Stimulated activated naive CD8-positive, alpha-beta T cell treated with anti-CD3 and anti-CD28 coated beads, Interleukin-15, amount 100 ng/mL, for 72 hours (primary cell): ENCODE results near the gene GP1BB.
"Not testable (repeated sequence)": the region's sequence is repeated elsewhere in the genome, so short reads cannot be mapped to it uniquely, and the experiment has no call there.

Experiments
- ATAC-seq: fragments of 150-1000 bp; cut with Tn5 transposase; 2 replicates; pipeline ENCODE4 v1.10.0; 2021; ENCODE audit warnings: mild to moderate bottlenecking, moderate library complexity
- DNase-seq, 2 donors: peaks; one replicate each; pipeline ENCODE4 v3.0.0; 2021 to 2022
- H3K27ac Mint-ChIP-seq, 2 donors: one replicate each; pipeline ENCODE4 v1.8.0; 2022; ENCODE audit warnings: mild to moderate bottlenecking in 2 of 2, mixed read lengths in 2 of 2, moderate library complexity in 2 of 2
- H3K27me3 Mint-ChIP-seq: one replicate; pipeline ENCODE4 v1.8.0; 2022; ENCODE audit warnings: mixed read lengths
- H3K4me1 Mint-ChIP-seq: one replicate; pipeline ENCODE4 v1.8.0; 2022; ENCODE audit warnings: mild to moderate bottlenecking, mixed read lengths
- H3K4me3 Mint-ChIP-seq, 2 donors: one replicate each; pipeline ENCODE4 v1.8.0; 2022; ENCODE audit warnings: mild to moderate bottlenecking in 2 of 2, mixed read lengths in 2 of 2, moderate library complexity in 1 of 2
- H3K9me3 Mint-ChIP-seq, 2 donors: one replicate each; pipeline ENCODE4 v1.8.0; 2022; ENCODE audit warnings: mixed read lengths in 2 of 2

Gene GP1BB

GRCh38 chr22:19688301-19689290 is 34.7 kb upstream of the GP1BB start:
- Mint-ChIP-seq H3K27me3 (peaks cover 17% of the 10 kb centered on the region), H3K4me1 (no peaks in the 10 kb centered on the region), H3K4me3 (no peak overlapping the region), H3K27ac (no peak overlapping the region), H3K9me3 (no peaks in the 10 kb centered on the region)
- DNase-seq, result no peak
- no peak for ATAC-seq

DNA sequence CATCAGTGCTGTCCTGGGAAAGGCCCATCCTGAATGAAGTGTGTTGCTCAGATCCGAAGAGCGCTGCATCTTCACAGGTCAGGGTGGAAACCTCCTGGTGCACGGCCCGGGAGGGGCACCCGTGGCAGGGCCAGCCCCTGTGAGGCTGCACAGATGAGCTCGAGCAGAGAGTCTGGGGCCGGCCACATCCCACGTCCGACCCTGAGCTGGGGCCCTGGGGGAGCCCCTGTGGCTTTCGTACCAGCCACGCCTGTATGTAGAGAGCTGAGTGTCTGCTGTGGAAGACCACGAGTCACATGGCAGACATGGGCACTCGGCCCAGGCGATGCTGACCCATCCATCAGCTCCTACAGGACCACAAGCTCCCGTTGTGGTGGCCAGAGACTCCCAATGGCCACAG is 33.9 kb upstream of the GP1BB start:
- DNase-seq, result no peak
- Mint-ChIP-seq H3K4me3 (no peak overlapping the region), H3K27ac (no peak overlapping the region), H3K9me3 (no peaks in the 10 kb centered on the region), H3K4me1 (no peaks in the 10 kb centered on the region), H3K27me3 (peaks cover 9% of the 10 kb centered on the region)
- ATAC-seq, result peak; percentile 64

GRCh38 chr22:19691007-19691720 is 32.2 kb upstream of the GP1BB start:
- H3K4me1 Mint-ChIP-seq, result no peaks in the 10 kb centered on the region
- DNase-seq, result no peak
- no peak overlapping the region for H3K4me3 Mint-ChIP-seq
- ATAC-seq, result no peak
- peaks cover 8% of the 10 kb centered on the region for H3K27me3 Mint-ChIP-seq
- H3K9me3 Mint-ChIP-seq, result no peaks in the 10 kb centered on the region
- H3K27ac Mint-ChIP-seq, result no peak overlapping the region

DNA sequence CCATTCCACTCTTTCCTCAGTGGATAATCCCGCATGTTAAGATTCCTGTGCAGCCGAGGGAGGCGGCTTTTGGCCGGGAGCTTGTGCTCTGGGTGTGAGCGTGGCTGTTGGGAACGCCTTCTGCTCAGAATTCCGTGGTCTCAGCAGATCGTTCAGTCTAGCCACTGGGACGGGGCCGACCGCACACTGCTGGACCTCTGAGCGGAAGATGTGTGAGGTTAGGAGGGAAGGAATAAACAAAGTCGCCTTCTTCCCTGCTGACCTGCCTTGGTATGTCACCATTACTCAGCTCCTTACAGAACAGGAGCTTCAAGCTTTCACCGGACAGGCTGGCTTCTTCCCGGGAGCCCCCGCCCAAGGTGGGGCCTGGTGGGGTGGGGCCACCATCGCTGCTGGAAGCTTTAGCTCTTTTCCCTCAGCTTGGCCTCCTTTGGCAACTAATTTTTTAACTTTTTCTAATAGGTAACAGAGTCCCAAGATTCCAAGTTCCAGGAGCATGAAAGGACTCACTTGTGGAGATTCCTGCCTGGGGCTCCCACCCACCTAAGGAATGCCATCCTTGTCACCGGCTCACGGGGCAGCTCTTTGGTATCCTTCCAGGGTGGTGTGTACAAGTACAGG is 31.5 kb upstream of the GP1BB start:
- Mint-ChIP-seq H3K4me1 (no peaks in the 10 kb centered on the region), H3K4me3 (no peak overlapping the region), H3K9me3 (no peaks in the 10 kb centered on the region), H3K27me3 (peaks cover 8% of the 10 kb centered on the region), H3K27ac (no peak overlapping the region)
- ATAC-seq (no peak), DNase-seq (no peak)

GRCh38 chr22:19693581-19693980 is 29.8 kb upstream of the GP1BB start:
- H3K27me3 Mint-ChIP-seq, result peaks cover 8% of the 10 kb centered on the region
- ATAC-seq, result no peak
- peak overlapping the region in 1 of 2 donors; percentile 89 for H3K27ac Mint-ChIP-seq
- no peak for DNase-seq
- H3K4me3 Mint-ChIP-seq, result no peak overlapping the region
- no peaks in the 10 kb centered on the region for H3K4me1 Mint-ChIP-seq
- no peaks in the 10 kb centered on the region for H3K9me3 Mint-ChIP-seq

GRCh38 chr22:19693981-19694670 is 29.2 kb upstream of the GP1BB start:
- no peaks in the 10 kb centered on the region for H3K9me3 Mint-ChIP-seq
- H3K27me3 Mint-ChIP-seq, result peaks cover 8% of the 10 kb centered on the region
- ATAC-seq, result no peak
- H3K4me3 Mint-ChIP-seq, result no peak overlapping the region
- DNase-seq, result no peak
- H3K27ac Mint-ChIP-seq, result peak overlapping the region in 1 of 2 donors; percentile 89
- no peaks in the 10 kb centered on the region for H3K4me1 Mint-ChIP-seq

GRCh38 chr22:19694696-19695095 is 28.6 kb upstream of the GP1BB start:
- ATAC-seq (no peak), DNase-seq (no peak)
- Mint-ChIP-seq H3K4me1 (no peaks in the 10 kb centered on the region), H3K27ac (no peak overlapping the region), H3K4me3 (no peak overlapping the region), H3K9me3 (no peaks in the 10 kb centered on the region), H3K27me3 (peaks cover 8% of the 10 kb centered on the region)

DNA sequence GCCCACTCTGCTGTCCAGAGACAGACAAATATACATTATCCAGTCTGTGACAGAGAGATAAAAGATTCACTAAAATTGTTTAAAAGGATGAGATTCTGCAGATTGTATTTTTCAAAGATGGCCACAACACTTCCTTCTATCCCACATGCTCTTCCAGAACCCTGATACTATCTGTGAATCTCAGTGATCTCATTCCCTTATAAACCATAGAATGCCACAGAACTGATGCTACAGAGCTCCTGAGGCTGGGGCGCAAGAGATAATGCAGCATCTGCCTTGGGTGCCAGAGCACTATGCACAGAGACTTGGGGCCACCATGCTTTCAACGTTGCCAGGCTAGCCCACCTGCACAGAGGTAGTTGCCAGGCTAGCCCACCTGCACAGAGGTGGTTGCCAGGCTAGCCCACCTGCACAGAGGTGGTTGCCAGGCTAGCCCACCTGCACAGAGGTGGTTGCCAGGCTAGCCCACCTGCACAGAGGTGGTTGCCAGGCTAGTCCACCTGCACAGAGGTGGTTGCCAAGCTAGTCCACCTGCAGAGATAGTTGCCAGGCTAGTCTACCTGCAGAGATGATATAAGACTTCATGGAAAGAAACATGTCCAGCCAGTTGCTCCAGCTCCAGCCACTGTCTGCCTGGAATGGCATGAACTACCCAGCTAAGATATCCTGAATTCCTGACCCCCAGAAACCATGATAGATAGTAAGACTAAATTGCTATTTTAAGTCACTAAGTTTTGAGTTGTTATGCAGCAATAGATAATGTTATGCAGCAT is 26.6 kb upstream of the GP1BB start:
- no peak for ATAC-seq

GRCh38 chr22:19697871-19698270 is 25.5 kb upstream of the GP1BB start:
- H3K9me3 Mint-ChIP-seq, H3K27me3 Mint-ChIP-seq, H3K4me3 Mint-ChIP-seq, H3K4me1 Mint-ChIP-seq, H3K27ac Mint-ChIP-seq, DNase-seq, ATAC-seq: not testable (repeated sequence)

More for the DNA sequence above, 26.6 kb upstream of the GP1BB start:
- no peaks in the 10 kb centered on the region for H3K9me3 Mint-ChIP-seq
- H3K27me3 Mint-ChIP-seq, result no peaks in the 10 kb centered on the region
- H3K4me3 Mint-ChIP-seq, result no peak overlapping the region
- no peak for DNase-seq
- H3K4me1 Mint-ChIP-seq, result no peaks in the 10 kb centered on the region
- H3K27ac Mint-ChIP-seq, result peak overlapping the region in 1 of 2 donors; percentile 81

DNA sequence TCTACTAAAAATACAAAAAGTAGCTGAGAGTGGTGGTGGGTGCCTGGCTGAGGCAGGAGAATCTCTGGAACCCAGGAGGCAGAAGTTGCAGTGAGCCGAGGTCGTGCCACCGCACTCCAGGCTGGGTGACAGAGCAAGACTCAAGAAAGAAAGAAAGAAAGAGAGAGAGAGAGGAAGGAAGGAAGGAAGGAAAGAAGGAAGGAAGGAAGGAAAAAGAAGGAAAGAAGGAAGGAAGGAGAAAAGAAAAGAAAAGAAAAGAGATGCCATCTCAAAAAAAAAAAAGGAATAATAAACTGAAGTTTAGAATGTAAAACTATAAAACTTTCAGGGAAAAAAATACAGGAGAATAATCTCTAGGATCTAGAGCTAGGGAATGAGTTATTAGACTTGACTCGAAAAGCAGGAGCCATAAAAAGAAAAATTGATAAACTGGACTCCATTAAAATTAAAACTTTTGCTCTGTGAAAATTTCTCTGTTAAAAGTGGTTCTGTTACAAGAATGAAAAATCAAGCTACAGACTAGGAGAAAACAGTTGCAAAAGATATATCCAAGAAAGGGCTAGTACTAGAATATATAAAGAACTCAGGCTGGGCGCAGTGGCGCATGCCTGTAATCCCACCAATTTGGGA is 22.4 kb upstream of the GP1BB start:
- H3K27ac Mint-ChIP-seq, result peak overlapping the region in 1 of 2 donors; percentile 2
- no peak for ATAC-seq

DNA sequence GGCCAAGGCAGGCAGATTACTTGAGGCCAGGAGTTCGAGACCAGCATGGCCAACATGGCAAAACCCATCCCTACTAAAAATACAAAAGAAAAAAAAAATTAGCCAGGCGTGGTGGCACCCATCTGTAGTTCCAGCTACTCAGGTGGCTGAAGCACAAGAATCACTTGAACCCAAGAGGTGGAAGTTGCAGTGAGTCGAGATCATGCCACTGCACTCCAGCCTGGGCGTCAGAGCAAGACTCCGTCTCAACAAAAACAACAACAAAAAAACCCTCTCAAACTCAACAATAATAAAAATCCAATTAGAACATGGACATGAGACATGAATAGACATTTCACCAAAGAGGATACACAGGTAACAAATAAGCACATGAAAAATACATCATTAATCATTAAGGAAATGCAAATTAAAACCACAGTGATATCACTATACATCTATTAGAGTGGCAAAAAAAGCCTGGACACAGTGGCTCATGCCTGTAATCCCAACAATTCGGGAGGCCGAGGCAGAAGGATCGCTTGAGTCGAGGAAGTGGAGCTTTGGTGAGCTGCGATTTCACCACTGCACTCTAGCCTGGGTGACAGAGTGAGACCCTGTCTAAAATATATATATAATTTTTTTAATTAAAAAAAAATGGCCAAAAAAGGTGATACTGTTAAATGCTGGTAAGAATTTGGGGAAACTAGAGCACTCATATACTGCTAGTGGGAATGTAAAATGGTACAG is 21.8 kb upstream of the GP1BB start:
- Mint-ChIP-seq H3K27ac (no peak overlapping the region), H3K4me1 (no peaks in the 10 kb centered on the region), H3K9me3 (no peaks in the 10 kb centered on the region), H3K27me3 (peaks cover 9% of the 10 kb centered on the region), H3K4me3 (no peak overlapping the region)
- no peak for DNase-seq
- ATAC-seq, result no peak

More for the DNA sequence above, 22.4 kb upstream of the GP1BB start:
- H3K4me3 Mint-ChIP-seq, result no peak overlapping the region
- H3K4me1 Mint-ChIP-seq, result no peaks in the 10 kb centered on the region
- no peak for DNase-seq
- H3K27me3 Mint-ChIP-seq, result peaks cover 9% of the 10 kb centered on the region
- H3K9me3 Mint-ChIP-seq, result no peaks in the 10 kb centered on the region

DNA sequence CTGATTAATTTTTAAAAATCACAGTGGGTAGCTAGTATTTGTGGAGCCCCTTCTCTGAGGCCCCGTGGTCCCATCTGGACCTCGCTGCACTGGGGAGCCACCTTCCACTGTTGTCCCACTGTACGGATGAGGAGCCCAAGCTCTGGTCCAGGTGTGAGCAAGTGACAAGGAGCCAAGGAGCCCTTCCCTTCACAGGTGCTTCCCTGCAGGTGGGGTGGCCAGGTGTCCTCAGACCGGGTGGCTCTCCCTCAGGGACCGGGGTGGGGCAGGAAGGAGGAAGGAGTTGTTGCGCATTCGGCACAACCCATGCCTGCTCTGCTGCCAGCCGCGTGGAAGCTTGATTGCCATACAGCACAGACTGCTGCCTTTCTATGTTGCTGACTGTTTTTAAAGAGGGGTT is 19.5 kb upstream of the GP1BB start:
- Mint-ChIP-seq H3K27ac (peak overlapping the region in 1 of 2 donors; percentile 12), H3K9me3 (no peaks in the 10 kb centered on the region), H3K27me3 (peaks cover 9% of the 10 kb centered on the region), H3K4me1 (no peaks in the 10 kb centered on the region), H3K4me3 (no peak overlapping the region)
- DNase-seq (no peak), ATAC-seq (no peak)

DNA sequence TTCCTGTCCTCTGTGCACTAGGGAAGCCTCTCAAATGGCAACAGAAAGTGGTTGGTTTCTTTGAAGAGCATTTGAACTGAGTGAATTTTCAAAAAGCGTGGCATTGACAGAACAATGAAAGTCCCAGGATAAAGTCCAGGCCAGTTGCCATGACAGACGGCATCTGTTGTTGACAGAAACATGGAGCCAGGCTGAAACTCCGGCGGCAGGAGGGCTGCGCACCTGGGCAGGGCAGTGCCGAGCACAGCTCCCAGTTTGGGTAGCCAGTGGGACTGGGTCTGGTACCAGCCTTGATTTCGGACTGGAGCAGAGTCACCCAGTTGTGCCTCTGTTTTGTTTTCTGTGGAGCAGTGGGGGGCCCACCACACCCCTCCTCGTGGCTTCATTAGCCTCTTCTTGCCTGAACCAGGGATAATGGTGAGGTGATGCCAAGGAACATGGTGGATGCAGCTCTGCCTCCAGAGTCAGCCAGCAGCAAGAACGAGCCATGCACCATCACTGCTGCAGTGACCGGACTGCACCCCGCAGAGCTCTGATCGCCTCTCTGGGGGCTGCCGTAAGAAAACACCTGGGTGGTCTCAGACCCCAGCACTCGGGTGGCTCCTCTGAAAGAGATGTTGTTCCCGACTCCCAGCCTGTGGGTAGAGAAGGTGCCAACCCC is 18.9 kb upstream of the GP1BB start:
- Mint-ChIP-seq H3K4me3 (no peak overlapping the region), H3K4me1 (no peaks in the 10 kb centered on the region), H3K27me3 (peaks cover 9% of the 10 kb centered on the region), H3K27ac (peak overlapping the region in 1 of 2 donors; percentile 42), H3K9me3 (no peaks in the 10 kb centered on the region)
- DNase-seq (no peak), ATAC-seq (no peak)
